MCF 10A (cell line): ENCODE data around the gene TBATA. TPM values are rescaled to one million over a fixed set of nuclear protein-coding genes. Genes with fewer than 3 reads are reported as not detected.

ENCODE experiments used
- BruUV-seq: library from RNA; stranded (reverse); fragments of 400-500 nt; replicated peaks from 2 replicates; lab custom pipeline; 2021; lab: Mats Ljungman, UMichigan
- CTCF ChIA-PET: fragments of 300-600 bp; sonication (Branson Sonifier 250); formaldehyde crosslinking; extraction: SDS; loops from one replicate; lab custom pipeline; 2021; ENCODE audit warnings: antibody characterized with exemption, inconsistent platforms; lab: Yijun Ruan, JAX
- POLR2A ChIA-PET: fragments of 300-600, 350-650 bp; sonication (Branson Sonifier 250); formaldehyde crosslinking; extraction: SDS; loops from one replicate; lab custom pipeline; 2020; ENCODE audit warnings: antibody characterized with exemption, inconsistent platforms; lab: Yijun Ruan, JAX
- DNase-seq: peaks from one replicate; pipeline ENCODE4 v3.0.0-alpha.2; 2018; ENCODE audit not compliant: unreplicated experiment
- H3K27ac Mint-ChIP-seq: one replicate; pipeline ENCODE4 v1.8.0; 2022; ENCODE audit warnings: mild to moderate bottlenecking, low read depth, mixed read lengths; ENCODE audit not compliant: unreplicated experiment
- H3K27me3 Mint-ChIP-seq: one replicate; pipeline ENCODE4 v1.8.0; 2022; ENCODE audit warnings: mixed read lengths; ENCODE audit not compliant: insufficient read depth, unreplicated experiment
- H3K36me3 Mint-ChIP-seq: one replicate; pipeline ENCODE4 v1.8.0; 2022; ENCODE audit warnings: mild to moderate bottlenecking, moderate library complexity, mixed read lengths; ENCODE audit not compliant: insufficient read depth, unreplicated experiment
- H3K4me1 Mint-ChIP-seq: one replicate; pipeline ENCODE4 v1.8.0; 2022; ENCODE audit warnings: mixed read lengths; ENCODE audit not compliant: insufficient read depth, unreplicated experiment
- H3K4me3 Mint-ChIP-seq: one replicate; pipeline ENCODE4 v1.8.0; 2022; ENCODE audit warnings: mild to moderate bottlenecking, moderate library complexity, mixed read lengths; ENCODE audit not compliant: unreplicated experiment
- H3K9me3 Mint-ChIP-seq: one replicate; pipeline ENCODE4 v1.8.0; 2022; ENCODE audit warnings: mixed read lengths; ENCODE audit not compliant: unreplicated experiment
- CTCF ChIP-seq: fragments of 200-600 bp; IDR thresholded peaks from one replicate; pipeline ENCODE4 v1.8.0; 2022; ENCODE audit warnings: antibody characterized with exemption, mild to moderate bottlenecking; ENCODE audit not compliant: unreplicated experiment
- intact Hi-C: fragments of 100-400 bp; cut with micrococcal nuclease; formaldehyde crosslinking; loops from 2 replicates; pipeline ENCODE4 v1.14.1; 2022
- total RNA-seq: library from RNA; stranded (reverse); gene quantifications from 2 replicates; pipeline ENCODE4 v1.2.3, GENCODE V29; 2022

TBATA gene
- total RNA-seq, 1 experiment from 2014 or later: not detected

- POLR2A ChIA-PET: interaction anchor here (1.0 kb wide), 2 partner anchors 16 to 28 kb away, joined by 3 to 8 read pairs; no protein-coding TSS in a partner anchor
- intact Hi-C loops: no loop called here
Measured at GRCh38 chr10:70775679-70776454, 9.3 kb downstream of the TBATA start.

GRCh38 chr10:70774810-70775678 is 10.1 kb downstream of the TBATA start:
- no peak overlapping the region for H3K27ac Mint-ChIP-seq
- ChIA-PET POLR2A (interaction anchor here (1.0 kb wide), 2 partner anchors 17 to 29 kb away, joined by 3 to 8 read pairs; no protein-coding TSS in a partner anchor), CTCF (interaction anchor here (0.6 to 1.3 kb wide), 3 partner anchors 104 to 660 kb away, joined by 4 read pairs; no protein-coding TSS in a partner anchor)
- H3K36me3 Mint-ChIP-seq: no peaks in the 10 kb centered on the region
- H3K4me3 Mint-ChIP-seq: no peak overlapping the region
- H3K27me3 Mint-ChIP-seq: peaks cover under 1% of the 10 kb centered on the region
- TF ChIP-seq CTCF: no peak
- BruUV-seq: no TSS peak
- DNase-seq: peak; percentile 91
- H3K9me3 Mint-ChIP-seq: no peaks in the 10 kb centered on the region
- peaks cover 6% of the 10 kb centered on the region for H3K4me1 Mint-ChIP-seq
- intact Hi-C loops: no loop called here

More at GRCh38 chr10:70775679-70776454, 9.3 kb downstream of the TBATA start:
- CTCF ChIA-PET: interaction anchor here (1.1 to 1.3 kb wide), 2 partner anchors 103 to 226 kb away, joined by 4 read pairs; no protein-coding TSS in a partner anchor
- Mint-ChIP-seq H3K4me3 (no peak overlapping the region), H3K9me3 (no peaks in the 10 kb centered on the region), H3K36me3 (no peaks in the 10 kb centered on the region), H3K4me1 (peaks cover 6% of the 10 kb centered on the region), H3K27ac (no peak overlapping the region), H3K27me3 (no peaks in the 10 kb centered on the region)
- no TSS peak for BruUV-seq
- TF ChIP-seq CTCF: no peak
- DNase-seq: no peak

GRCh38 chr10:70773965-70774809 is 11.0 kb downstream of the TBATA start:
- ChIA-PET POLR2A (interaction anchor here (1.0 kb wide), 2 partner anchors 18 to 30 kb away, joined by 3 to 8 read pairs; no protein-coding TSS in a partner anchor), CTCF (interaction anchor here (0.6 to 1.1 kb wide), 4 partner anchors 15 to 659 kb away, joined by 3 to 5 read pairs (median 4); no protein-coding TSS in a partner anchor)
- Mint-ChIP-seq H3K27me3 (peaks cover 9% of the 10 kb centered on the region), H3K4me3 (no peak overlapping the region), H3K9me3 (no peaks in the 10 kb centered on the region), H3K36me3 (no peaks in the 10 kb centered on the region), H3K4me1 (peaks cover 6% of the 10 kb centered on the region), H3K27ac (no peak overlapping the region)
- no TSS peak for BruUV-seq
- TF ChIP-seq CTCF: no peak
- DNase-seq: no peak
- intact Hi-C loops: no loop called here
